ENCODE results near the gene SH2B2. TPM values are rescaled to one million over a fixed set of nuclear protein-coding genes. Genes with fewer than 3 reads are reported as not detected.
"Not testable (repeated sequence)": the region's sequence is repeated elsewhere in the genome, so short reads cannot be mapped to it uniquely, and the experiment has no call there.

SH2B2 gene
- total RNA-seq, 1 donor from 2014 or later, result 8.9 TPM

- no peak for DNase-seq (ENCODE audit: low spot score)
These were observed 980 bp upstream of the SH2B2 start for GRCh38 chr7:102285540-102286236.

DNA sequence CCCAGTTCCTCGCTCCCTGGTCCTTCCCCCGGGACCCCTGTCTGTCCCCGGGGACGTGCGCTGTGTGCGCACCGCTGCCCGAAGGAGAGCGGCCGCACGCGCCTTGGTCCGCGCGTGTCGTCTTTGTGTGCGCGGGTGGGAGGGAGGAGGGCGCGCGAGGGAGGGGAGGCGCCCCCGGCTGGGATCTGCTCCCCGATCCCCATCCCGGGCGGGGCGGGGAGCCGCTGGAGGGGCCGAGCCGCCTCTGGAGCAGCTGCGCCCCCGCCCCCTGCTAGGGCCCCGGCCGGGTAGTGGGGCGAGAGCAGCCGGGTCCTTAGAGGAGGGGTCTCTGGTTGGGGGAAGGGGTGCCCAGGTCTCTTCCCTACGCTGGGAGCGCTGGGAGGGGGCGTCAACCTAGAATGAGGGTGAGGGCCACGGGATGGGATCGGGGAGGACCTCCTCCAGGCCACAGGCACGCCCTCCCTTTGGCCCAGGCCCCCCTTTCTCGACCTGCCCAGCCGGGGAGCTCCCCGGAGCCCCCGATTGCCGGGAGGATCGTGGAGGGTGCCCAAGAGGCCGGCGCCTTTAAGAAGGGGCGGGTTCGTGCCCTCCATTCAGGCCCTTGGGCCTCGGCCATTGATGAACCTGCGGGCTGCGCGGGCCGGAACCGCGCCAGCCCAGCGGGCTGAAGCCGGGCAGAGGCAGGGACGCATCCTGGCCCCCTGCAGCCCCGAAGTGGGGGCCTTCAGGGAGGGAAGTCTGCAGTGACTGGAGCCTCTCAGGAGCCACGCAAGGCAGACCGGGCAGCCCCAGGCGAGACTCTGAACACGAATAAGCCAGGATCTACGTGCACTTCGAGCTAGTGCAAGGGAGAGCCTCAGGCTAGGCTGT lies 678 bp downstream of the SH2B2 start:
- DNase-seq (ENCODE audit: low spot score), result no peak

DNA sequence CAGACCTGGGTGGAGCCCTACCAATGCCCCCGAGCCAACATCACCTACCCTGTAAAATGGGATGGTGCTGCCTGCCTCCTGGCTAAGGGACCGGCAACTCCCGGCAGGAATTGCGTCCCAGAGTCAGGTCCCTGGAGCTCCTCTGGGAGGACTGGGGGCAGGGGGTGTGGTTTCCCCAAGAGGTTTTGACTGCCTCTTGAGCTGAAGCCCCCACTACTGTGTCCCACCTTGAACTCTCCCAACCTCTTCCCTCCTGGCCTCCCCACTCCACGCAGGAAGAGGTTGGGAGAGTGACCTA lies 1.3 kb downstream of the SH2B2 start:
- DNase-seq (ENCODE audit: low spot score), result no peak

GRCh38 chr7:102288285-102288930 lies 1.7 kb downstream of the SH2B2 start:
- DNase-seq (ENCODE audit: low spot score), result no peak

- DNase-seq (ENCODE audit: low spot score), result no peak
These were observed 2.4 kb downstream of the SH2B2 start for GRCh38 chr7:102289057-102289456.

- DNase-seq (ENCODE audit: low spot score), result no peak
These were observed 4.6 kb downstream of the SH2B2 start for GRCh38 chr7:102291056-102291915.

- DNase-seq (ENCODE audit: low spot score), result no peak
These were observed 5.2 kb downstream of the SH2B2 start for GRCh38 chr7:102291916-102292267.

DNA sequence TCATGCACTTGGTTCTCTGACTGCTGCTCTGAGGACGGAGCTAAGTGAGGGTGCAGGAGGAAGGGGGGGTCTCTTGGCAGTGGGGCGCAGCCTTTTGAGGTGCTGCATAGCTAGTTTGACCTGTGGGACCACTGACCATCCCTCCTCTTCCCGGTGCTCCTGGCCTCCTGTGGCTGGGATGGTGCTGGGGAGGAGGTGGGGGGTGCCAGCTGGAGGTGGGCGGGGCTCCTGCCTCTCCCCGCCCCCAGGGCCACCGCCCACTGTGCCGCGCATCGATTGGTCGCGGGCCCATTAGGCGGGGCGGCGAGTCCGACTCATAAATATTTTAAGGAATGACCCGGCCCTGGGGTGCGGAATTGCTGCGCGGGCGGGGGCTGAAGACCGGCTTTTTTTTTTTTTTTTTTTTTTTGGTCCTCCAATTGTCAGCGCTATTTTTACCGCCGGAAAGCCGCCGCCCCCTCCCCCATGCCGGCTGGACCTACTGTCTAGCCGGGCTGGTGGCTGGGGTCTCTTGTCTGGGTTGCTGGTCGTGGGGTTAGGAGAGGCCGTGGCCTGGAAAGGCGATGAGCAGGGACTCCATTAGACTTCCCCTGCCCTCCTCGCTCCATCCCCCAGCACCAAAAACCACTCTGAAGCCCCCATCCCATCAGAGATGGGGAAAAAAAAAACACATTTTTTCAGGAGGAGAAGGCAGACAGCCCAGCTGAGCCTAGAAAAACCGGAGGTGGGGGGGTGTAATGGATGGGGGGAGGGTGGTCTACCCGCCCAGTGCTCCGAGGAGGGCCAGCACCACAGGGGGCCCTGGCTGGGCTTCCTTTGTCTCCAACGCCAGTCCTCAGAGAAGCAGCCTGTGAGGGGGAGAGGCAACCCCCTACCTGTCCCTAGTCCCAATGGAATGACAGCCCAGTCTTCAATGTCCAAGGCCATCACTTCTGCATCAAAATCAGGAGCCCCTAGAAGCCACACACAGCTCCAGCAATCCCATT lies 6.4 kb downstream of the SH2B2 start:
- DNase-seq (ENCODE audit: low spot score), result no peak

GRCh38 chr7:102294589-102294988 lies 7.9 kb downstream of the SH2B2 start:
- DNase-seq (ENCODE audit: low spot score), result no peak

DNA sequence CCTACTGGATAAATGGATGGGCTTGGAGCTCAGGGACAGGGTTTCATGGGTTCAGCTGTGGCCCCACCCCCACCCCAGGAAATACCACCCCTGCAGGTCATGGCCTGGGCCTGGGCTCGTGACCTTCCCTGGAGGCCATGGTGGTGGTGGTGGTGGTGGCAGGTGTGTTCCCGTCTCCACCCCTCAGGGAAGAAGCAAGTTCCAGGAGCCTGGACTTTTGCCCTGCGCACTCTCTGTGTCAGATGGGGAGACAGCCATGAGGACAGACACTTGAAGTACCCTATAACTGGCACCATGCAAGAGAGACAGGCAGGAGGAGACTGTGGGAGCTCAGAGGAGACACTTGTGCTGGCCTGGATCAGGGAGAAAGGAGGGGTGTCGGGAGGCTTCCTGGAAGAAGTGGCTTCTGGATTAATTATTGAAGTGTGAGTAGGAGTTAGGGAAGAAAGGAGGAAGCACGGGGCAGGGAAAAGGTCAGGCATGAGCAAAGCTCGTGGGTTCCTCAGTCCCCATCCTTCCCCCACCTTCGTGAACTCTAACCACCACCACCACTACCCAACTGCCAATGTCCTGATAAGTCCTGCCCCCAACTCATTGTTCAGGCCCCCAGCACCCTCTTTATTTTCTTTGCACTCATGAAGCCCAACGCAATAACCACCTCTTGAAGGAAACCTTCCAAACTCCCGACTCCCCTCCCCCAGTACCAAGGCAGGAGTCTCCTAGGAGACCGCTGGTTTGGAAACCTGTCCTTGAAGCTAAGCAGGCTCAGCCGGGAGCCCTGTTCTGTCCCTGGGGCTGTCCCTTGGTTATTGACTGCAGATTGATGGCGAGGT lies 8.9 kb downstream of the SH2B2 start:
- DNase-seq (ENCODE audit: low spot score), result no peak

GRCh38 chr7:102296179-102296438 lies 9.4 kb downstream of the SH2B2 start:
- no peak for DNase-seq (ENCODE audit: low spot score)

- no peak for DNase-seq (ENCODE audit: low spot score)
These were observed 9.8 kb downstream of the SH2B2 start for GRCh38 chr7:102296514-102296913.

DNA sequence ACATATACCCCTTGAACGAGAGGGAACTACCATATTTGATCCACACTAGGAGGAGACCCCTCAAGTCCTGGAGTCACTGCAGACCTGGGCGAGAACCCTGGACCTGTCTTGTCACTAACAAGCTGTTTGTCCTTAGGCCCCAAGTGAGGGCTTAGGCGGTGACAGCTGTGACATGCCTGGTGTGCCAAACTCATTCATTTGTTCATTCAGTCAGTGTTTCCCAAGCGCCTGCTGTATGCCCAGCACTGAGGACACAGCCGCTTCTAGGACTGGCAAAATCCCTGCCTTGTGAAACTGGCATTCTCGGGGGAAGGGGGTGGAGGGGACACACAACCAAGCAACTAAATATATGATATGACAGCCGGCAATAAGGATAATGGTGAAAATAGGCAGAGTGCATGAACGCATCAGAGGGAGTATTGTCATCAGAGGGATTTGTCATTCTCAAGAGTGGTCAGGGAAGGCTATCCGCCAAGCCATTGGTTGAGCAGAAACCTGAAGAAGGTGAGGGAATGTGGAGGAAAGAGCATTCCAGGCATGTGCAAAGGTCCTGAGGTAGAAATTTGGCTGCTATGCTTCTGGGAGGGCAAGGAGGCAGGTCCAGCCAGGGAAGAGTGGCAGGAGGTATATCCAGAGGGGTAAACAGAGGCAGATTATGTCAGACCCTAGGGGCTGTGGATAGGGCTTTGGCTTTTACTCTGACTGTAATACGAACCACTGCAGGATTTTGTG lies 11.0 kb downstream of the SH2B2 start:
- DNase-seq (ENCODE audit: low spot score), result no peak

- DNase-seq (ENCODE audit: low spot score), result no peak
These were observed 14.1 kb downstream of the SH2B2 start for GRCh38 chr7:102300643-102301221.

DNA sequence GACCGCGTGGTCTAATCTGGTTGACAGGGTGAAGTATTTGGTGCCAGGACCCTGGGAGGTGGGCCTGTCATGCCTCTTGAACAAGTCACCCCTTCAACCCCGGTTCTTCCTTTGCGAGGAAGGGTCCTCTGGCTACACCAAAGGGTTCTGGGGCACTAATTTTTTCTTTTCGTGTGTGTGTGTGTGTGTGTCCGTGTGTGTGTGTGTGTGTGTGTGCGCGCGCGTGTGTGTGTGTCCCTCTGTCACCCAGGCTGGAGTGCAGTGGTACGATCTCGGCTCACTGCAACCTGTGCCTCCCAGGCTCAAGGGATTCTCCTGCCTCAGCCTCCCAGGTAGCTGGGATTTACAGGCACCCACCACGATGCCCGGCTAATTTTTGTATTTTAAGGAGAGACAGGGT lies 14.7 kb downstream of the SH2B2 start:
- not testable (repeated sequence) for DNase-seq (ENCODE audit: low spot score)

- no peak for DNase-seq (ENCODE audit: low spot score)
These were observed 15.4 kb downstream of the SH2B2 start for GRCh38 chr7:102302025-102302424.

- no peak for DNase-seq (ENCODE audit: low spot score)
These were observed 17.2 kb downstream of the SH2B2 start for GRCh38 chr7:102303669-102304422.

- no peak for DNase-seq (ENCODE audit: low spot score)
These were observed 18.0 kb downstream of the SH2B2 start for GRCh38 chr7:102304668-102305067.
